Parathyroid adenoma (tissue), 2 donors: ENCODE measurements around the gene PDE4D.
"Not testable (repeated sequence)": the region's sequence is repeated elsewhere in the genome, so short reads cannot be mapped to it uniquely, and the experiment has no call there.

Experiments used
- H2AFZ ChIP-seq: fragments of 300-600 bp; sonication (generic); one replicate; pipeline ENCODE4 v1.7.0; 2017; ENCODE audit warnings: antibody characterized with exemption, mild to moderate bottlenecking
- H3K27ac ChIP-seq: fragments of 300-600 bp; sonication (generic); one replicate; pipeline ENCODE4 v1.7.0; 2017
- H3K27me3 ChIP-seq: fragments of 300-600 bp; sonication (generic); one replicate; pipeline ENCODE4 v1.7.0; 2017; ENCODE audit warnings: low read length; ENCODE audit not compliant: control insufficient read depth, insufficient read depth
- H3K36me3 ChIP-seq: fragments of 300-600 bp; sonication (generic); one replicate; pipeline ENCODE4 v1.7.0; 2017; ENCODE audit warnings: low read length; ENCODE audit not compliant: control insufficient read depth, insufficient read depth
- H3K4me1 ChIP-seq: fragments of 300-600 bp; sonication (generic); one replicate; pipeline ENCODE4 v1.7.0; 2017; ENCODE audit warnings: control low read depth
- H3K4me2 ChIP-seq: fragments of 300-600 bp; sonication (generic); one replicate; pipeline ENCODE4 v1.7.0; 2017; ENCODE audit warnings: low read length
- H3K4me3 ChIP-seq: fragments of 300-600 bp; sonication (generic); one replicate; pipeline ENCODE4 v1.7.0; 2017; ENCODE audit warnings: low read depth, low read length
- H3K79me2 ChIP-seq: fragments of 300-600 bp; sonication (generic); one replicate; pipeline ENCODE4 v1.7.0; 2017; ENCODE audit warnings: control low read depth
- H3K9ac ChIP-seq: fragments of 300-600 bp; sonication (generic); one replicate; pipeline ENCODE4 v1.7.0; 2017; ENCODE audit warnings: mild to moderate bottlenecking
- H3K9me3 ChIP-seq: fragments of 300-600 bp; sonication (generic); one replicate; pipeline ENCODE4 v1.7.0; 2017; ENCODE audit warnings: low read length; ENCODE audit not compliant: control insufficient read depth
- TF ChIP-seq, protein P1 (sequence below): fragments of 300-600 bp; sonication (generic); IDR thresholded peaks from one replicate; pipeline ENCODE4 v1.7.0; 2017; ENCODE audit warnings: antibody characterized with exemption, mild to moderate bottlenecking
- donor health status: primary hyperparathyroidism.

Gene PDE4D

DNA sequence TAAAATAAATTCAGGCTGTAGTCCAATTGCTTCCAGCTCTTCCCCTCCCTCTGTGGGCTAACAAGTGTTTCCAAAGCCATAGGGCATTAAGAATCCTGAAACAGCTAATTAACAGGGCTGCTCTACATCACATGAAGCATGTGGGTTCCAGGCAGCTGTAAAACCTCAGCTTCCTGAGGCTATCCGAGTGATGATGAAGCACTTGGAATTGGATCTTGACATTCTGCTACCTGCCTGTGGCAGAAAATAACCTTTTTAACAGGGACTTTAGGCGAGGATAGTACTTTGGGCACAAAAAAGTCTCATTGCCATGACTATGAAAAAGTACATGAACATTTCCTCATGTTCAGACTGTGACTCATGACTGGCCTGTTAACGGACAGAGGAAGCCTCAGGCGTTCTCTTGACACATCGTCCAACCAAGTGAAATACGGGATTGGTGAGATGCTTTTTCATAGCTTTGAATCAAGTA is 107.2 kb downstream of the PDE4D start:
- H3K9me3 ChIP-seq, result no peaks in the 10 kb centered on the region
- H3K79me2 ChIP-seq, result no peaks in the 10 kb centered on the region
- H3K4me1 ChIP-seq, result no peaks in the 10 kb centered on the region
- no peak overlapping the region for H3K4me3 ChIP-seq
- TF ChIP-seq, protein P1, sequence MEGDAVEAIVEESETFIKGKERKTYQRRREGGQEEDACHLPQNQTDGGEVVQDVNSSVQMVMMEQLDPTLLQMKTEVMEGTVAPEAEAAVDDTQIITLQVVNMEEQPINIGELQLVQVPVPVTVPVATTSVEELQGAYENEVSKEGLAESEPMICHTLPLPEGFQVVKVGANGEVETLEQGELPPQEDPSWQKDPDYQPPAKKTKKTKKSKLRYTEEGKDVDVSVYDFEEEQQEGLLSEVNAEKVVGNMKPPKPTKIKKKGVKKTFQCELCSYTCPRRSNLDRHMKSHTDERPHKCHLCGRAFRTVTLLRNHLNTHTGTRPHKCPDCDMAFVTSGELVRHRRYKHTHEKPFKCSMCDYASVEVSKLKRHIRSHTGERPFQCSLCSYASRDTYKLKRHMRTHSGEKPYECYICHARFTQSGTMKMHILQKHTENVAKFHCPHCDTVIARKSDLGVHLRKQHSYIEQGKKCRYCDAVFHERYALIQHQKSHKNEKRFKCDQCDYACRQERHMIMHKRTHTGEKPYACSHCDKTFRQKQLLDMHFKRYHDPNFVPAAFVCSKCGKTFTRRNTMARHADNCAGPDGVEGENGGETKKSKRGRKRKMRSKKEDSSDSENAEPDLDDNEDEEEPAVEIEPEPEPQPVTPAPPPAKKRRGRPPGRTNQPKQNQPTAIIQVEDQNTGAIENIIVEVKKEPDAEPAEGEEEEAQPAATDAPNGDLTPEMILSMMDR, result no peak
- H3K9ac ChIP-seq, result no peak overlapping the region
- H3K27me3 ChIP-seq, result no peaks in the 10 kb centered on the region
- H2AFZ ChIP-seq, result no peak overlapping the region
- H3K4me2 ChIP-seq, result no peak overlapping the region
- H3K36me3 ChIP-seq, result no peaks in the 10 kb centered on the region
- H3K27ac ChIP-seq, result no peak overlapping the region

DNA sequence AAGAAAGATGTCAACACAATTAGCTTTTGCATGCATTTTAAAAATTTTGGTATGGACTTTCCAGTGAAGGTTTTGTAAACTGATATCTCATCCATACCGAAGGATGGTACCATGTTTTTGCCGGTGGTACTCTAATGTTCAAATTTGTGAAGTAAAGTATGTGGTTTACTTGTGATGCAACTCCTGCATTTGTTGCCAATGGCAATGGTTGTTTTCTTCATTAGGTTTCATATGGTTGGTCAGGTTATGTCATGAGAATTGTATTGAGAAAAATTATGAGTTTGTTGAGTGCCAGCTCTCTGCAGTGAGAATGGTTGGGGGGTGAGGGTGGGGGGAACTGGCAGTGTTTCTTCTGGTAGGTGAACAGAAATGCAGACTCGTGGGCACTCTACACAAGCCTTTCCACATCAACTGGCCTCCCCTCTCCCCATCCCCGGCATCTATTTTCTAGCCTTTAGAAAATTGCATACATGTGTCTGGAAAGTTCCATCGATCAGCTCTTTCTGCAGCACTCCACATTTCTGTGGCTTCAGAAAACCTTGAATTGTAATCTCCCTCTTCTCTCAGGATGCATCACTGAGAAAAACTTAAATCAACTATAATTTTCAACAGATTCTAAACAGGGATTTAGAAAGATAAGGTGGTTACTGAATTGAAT is 107.7 kb downstream of the PDE4D start:
- Histone ChIP-seq H2AFZ (no peak overlapping the region), H3K36me3 (no peaks in the 10 kb centered on the region), H3K9me3 (no peaks in the 10 kb centered on the region), H3K27ac (no peak overlapping the region), H3K4me1 (no peaks in the 10 kb centered on the region), H3K4me3 (no peak overlapping the region), H3K9ac (no peak overlapping the region), H3K27me3 (no peaks in the 10 kb centered on the region), H3K4me2 (no peak overlapping the region), H3K79me2 (no peaks in the 10 kb centered on the region)
- TF ChIP-seq, protein P1, result no peak

DNA sequence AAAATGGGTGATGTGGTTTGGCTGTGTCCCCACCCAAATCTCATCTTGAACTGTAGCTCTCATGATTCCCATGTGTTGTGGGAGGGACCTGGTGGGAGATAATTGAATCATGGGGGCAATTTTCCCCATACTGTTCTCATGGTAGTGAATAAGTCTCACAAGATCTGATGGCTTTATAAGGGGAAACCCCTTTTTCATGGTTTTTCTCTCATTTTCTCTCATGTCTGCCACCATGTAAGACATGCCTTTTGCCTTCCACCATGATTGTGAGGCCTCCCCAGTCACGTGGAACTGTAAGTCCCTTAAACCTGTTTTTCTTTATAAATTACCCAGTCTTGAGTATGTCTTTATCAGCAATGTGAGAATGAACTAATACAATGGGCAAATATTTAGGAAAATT is 108.8 kb downstream of the PDE4D start:
- H3K9me3 ChIP-seq, H3K36me3 ChIP-seq, H2AFZ ChIP-seq, H3K9ac ChIP-seq, H3K4me3 ChIP-seq, H3K27me3 ChIP-seq, H3K4me2 ChIP-seq, H3K79me2 ChIP-seq, H3K27ac ChIP-seq, H3K4me1 ChIP-seq: not testable (repeated sequence)

DNA sequence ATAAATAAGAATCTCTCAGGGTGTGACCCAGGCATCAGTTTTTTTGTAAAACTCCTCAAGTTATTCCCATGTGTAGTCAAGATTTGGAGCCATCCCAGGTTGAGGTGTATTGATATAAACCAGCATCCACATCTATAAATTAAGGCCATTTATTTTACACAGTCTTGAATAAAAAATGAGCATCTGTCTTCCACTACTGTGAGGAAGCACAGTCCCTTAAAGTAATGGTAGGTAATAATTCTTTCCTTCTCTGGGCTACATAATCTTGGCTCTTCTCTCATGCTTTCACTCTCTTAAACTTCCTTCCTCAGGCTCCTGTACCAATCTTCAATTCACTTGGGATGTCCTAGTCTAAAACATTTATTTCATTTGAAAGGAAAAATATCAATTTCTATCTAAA is 110.3 kb downstream of the PDE4D start:
- no peak overlapping the region for H3K4me2 ChIP-seq
- H2AFZ ChIP-seq, result no peak overlapping the region
- no peaks in the 10 kb centered on the region for H3K4me1 ChIP-seq
- no peak overlapping the region for H3K4me3 ChIP-seq
- TF ChIP-seq, protein P1, result no peak
- H3K27me3 ChIP-seq, result no peaks in the 10 kb centered on the region
- H3K9me3 ChIP-seq, result no peaks in the 10 kb centered on the region
- H3K79me2 ChIP-seq, result no peaks in the 10 kb centered on the region
- H3K9ac ChIP-seq, result no peak overlapping the region
- no peak overlapping the region for H3K27ac ChIP-seq
- H3K36me3 ChIP-seq, result no peaks in the 10 kb centered on the region

DNA sequence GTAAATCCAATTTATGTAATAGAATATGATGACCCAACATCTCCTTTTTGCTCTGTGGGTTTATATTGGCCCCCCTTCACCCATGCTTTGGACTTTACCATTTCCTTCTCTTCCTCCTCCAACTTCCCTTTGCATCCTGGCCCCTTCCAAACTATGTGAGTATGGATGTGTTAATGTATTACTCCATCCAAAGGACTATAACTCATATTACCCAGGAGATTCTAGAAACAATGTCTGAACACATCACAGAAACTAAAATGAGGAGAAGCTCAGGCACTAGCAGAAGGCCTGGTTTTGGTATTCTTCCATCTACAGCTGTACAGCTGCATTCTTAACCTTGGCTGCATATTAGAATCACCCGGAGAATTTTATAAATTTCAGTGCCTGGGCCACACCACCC is 110.7 kb downstream of the PDE4D start:
- Histone ChIP-seq H3K79me2 (no peaks in the 10 kb centered on the region), H3K36me3 (no peaks in the 10 kb centered on the region), H3K27ac (no peak overlapping the region), H3K4me3 (no peak overlapping the region), H2AFZ (no peak overlapping the region), H3K9me3 (no peaks in the 10 kb centered on the region), H3K9ac (no peak overlapping the region), H3K27me3 (no peaks in the 10 kb centered on the region), H3K4me2 (no peak overlapping the region), H3K4me1 (no peaks in the 10 kb centered on the region)
- TF ChIP-seq, protein P1, result no peak
